ENCODE results near the gene OPCML. TPM values are rescaled to one million over a fixed set of nuclear protein-coding genes. Genes with fewer than 3 reads are reported as not detected.

Gene OPCML
- total RNA-seq, 1 experiment from 2014 or later: 0.94 TPM

- H3K4me1 ChIP-seq (ENCODE audit: insufficient read depth, low read length): no peaks in the 10 kb centered on the region
- no peak for DNase-seq
- H3K14ac ChIP-seq (ENCODE audit: insufficient read depth, low read length): no peak overlapping the region
- no peaks in the 10 kb centered on the region; the same call in 1 of the 2 replicates for H3K27me3 Mint-ChIP-seq (ENCODE audit: low read depth)
- H3K9ac ChIP-seq (ENCODE audit: extremely low read depth, insufficient read length, low read length): no peak overlapping the region
- H2BK5ac ChIP-seq (ENCODE audit: insufficient read length, low read length): no peak overlapping the region
- no peak overlapping the region for H2BK12ac ChIP-seq (ENCODE audit: insufficient read length, low read depth, low read length)
- no peak overlapping the region for H2BK120ac ChIP-seq (ENCODE audit: low read depth, low read length, poor library complexity, severe bottlenecking)
- no peak overlapping the region for H3K27ac Mint-ChIP-seq
- H3T11ph ChIP-seq (ENCODE audit: low read length): no peak overlapping the region
- H4K91ac ChIP-seq (ENCODE audit: insufficient read length, low read depth, low read length): no peak overlapping the region
- no peak overlapping the region for H2AK5ac ChIP-seq (ENCODE audit: insufficient read length, low read length)
- no peak overlapping the region for H3K56ac ChIP-seq (ENCODE audit: insufficient read length, low read depth, low read length)
- H3K9me3 Mint-ChIP-seq: peaks cover 0 to 5% of the 10 kb centered on the region in 2 experiments; a peak in 1 of 5 replicates
- no CpG with 5 or more reads among the region's 9 CpGs for WGBS (ENCODE audit: extremely low coverage, insufficient read length, low lambda C conversion rate)
- peaks cover 7 to 8% of the 10 kb centered on the region in 2 experiments; a peak in 3 of 4 replicates for H3K4me1 Mint-ChIP-seq
- no peaks in the 10 kb centered on the region for H4K20me1 ChIP-seq (ENCODE audit: control insufficient read depth, insufficient read depth, insufficient read length)
- H3K36me3 Mint-ChIP-seq (ENCODE audit: insufficient read depth in 1 of 3, low read depth in 3 of 3): no peaks in the 10 kb centered on the region; a peak in 1 of 7 replicates
- no peak overlapping the region for H3K23ac ChIP-seq (ENCODE audit: insufficient read length, low read depth, low read length)
- no peak overlapping the region for H3K4me3 Mint-ChIP-seq
- no peaks in the 10 kb centered on the region for H3K9me3 ChIP-seq (ENCODE audit: control insufficient read depth, low read depth, low read length)
- no peak overlapping the region for H3K4ac ChIP-seq (ENCODE audit: low read depth, low read length)
- TF ChIP-seq CTCF (conservative IDR thresholded peaks at IDR 0.05): no peak
- H3K79me2 ChIP-seq (ENCODE audit: insufficient read depth, low read length): no peaks in the 10 kb centered on the region
- no peak overlapping the region for H3K27ac ChIP-seq (ENCODE audit: insufficient read length, low read depth, low read length)
- no peaks in the 10 kb centered on the region for H3K23me2 ChIP-seq (ENCODE audit: insufficient read length, low read depth, low read length, poor library complexity, severe bottlenecking)
- H2BK20ac ChIP-seq (ENCODE audit: low read depth, low read length, poor library complexity, severe bottlenecking): no peak overlapping the region
- no peak overlapping the region for H4K5ac ChIP-seq (ENCODE audit: insufficient read length, low read depth, low read length)
- H2AFZ ChIP-seq (ENCODE audit: low read length): no peak overlapping the region
- no peaks in the 10 kb centered on the region for H3K27me3 ChIP-seq (ENCODE audit: insufficient read depth, low read length)
- no peak overlapping the region for H4K8ac ChIP-seq (replicated peaks; ENCODE audit: insufficient read length, low read depth, low read length)
- H2BK15ac ChIP-seq (ENCODE audit: low read depth, low read length): no peak overlapping the region
- H3K4me2 ChIP-seq (ENCODE audit: insufficient read depth, insufficient read length, low read length): no peak overlapping the region
- H3K18ac ChIP-seq (ENCODE audit: insufficient read length, low read depth, low read length): no peak overlapping the region
- H3K79me1 ChIP-seq (ENCODE audit: insufficient read depth, low read depth, low read length, poor library complexity, severe bottlenecking): no peaks in the 10 kb centered on the region
These were observed 899.6 kb downstream of the OPCML start for GRCh38 chr11:132632641-132633124.

All from H9 (cell line).